ENCODE measurements around the gene HCRT.
"Not testable (repeated sequence)": the region's sequence is repeated elsewhere in the genome, so short reads cannot be mapped to it uniquely, and the experiment has no call there.

- TF ChIP-seq, protein P1, sequence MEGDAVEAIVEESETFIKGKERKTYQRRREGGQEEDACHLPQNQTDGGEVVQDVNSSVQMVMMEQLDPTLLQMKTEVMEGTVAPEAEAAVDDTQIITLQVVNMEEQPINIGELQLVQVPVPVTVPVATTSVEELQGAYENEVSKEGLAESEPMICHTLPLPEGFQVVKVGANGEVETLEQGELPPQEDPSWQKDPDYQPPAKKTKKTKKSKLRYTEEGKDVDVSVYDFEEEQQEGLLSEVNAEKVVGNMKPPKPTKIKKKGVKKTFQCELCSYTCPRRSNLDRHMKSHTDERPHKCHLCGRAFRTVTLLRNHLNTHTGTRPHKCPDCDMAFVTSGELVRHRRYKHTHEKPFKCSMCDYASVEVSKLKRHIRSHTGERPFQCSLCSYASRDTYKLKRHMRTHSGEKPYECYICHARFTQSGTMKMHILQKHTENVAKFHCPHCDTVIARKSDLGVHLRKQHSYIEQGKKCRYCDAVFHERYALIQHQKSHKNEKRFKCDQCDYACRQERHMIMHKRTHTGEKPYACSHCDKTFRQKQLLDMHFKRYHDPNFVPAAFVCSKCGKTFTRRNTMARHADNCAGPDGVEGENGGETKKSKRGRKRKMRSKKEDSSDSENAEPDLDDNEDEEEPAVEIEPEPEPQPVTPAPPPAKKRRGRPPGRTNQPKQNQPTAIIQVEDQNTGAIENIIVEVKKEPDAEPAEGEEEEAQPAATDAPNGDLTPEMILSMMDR (IDR thresholded peaks at IDR 0.05) = not testable (repeated sequence)
- TF ChIP-seq POLR2A, EP300 (IDR thresholded peaks at IDR 0.05): not testable (repeated sequence)
Observed at GRCh38 chr17:42140690-42141089, 44.6 kb downstream of the HCRT start.
